SKM-1 (cell line): Measurements from ENCODE around the gene COBL.

ENCODE experiments used
- DNase-seq: peaks from one replicate; lab custom pipeline; 2025; ENCODE audit not compliant: unreplicated experiment; lab: John Stamatoyannopoulos, UW

Gene COBL

GRCh38 chr7:51081270-51081890 lies 235.2 kb downstream of the COBL start:
- DNase-seq, result no peak

GRCh38 chr7:51080622-51081269 lies 235.9 kb downstream of the COBL start:
- DNase-seq, result no peak

- no peak for DNase-seq
Measured at GRCh38 chr7:51080216-51080615, 236.4 kb downstream of the COBL start.

GRCh38 chr7:51079494-51079893 lies 237.1 kb downstream of the COBL start:
- no peak for DNase-seq

GRCh38 chr7:51078653-51079052 lies 238.0 kb downstream of the COBL start:
- DNase-seq, result no peak

- DNase-seq, result no peak
Measured at GRCh38 chr7:51077987-51078370, 238.6 kb downstream of the COBL start.

GRCh38 chr7:51077316-51077986 lies 239.2 kb downstream of the COBL start:
- no peak for DNase-seq

- no peak for DNase-seq
Measured at GRCh38 chr7:51075681-51076580, 240.7 kb downstream of the COBL start.

- DNase-seq, result no peak
Measured at GRCh38 chr7:51073171-51073570, 243.4 kb downstream of the COBL start.

- DNase-seq, result no peak
Measured at GRCh38 chr7:51072281-51072680, 244.3 kb downstream of the COBL start.

- DNase-seq, result no peak
Measured at GRCh38 chr7:51071427-51071826, 245.2 kb downstream of the COBL start.

GRCh38 chr7:51070151-51070550 lies 246.5 kb downstream of the COBL start:
- no peak for DNase-seq

GRCh38 chr7:51069411-51070083 lies 247.1 kb downstream of the COBL start:
- no peak for DNase-seq

GRCh38 chr7:51068401-51068800 lies 248.2 kb downstream of the COBL start:
- no peak for DNase-seq

GRCh38 chr7:51067757-51068156 lies 248.9 kb downstream of the COBL start:
- DNase-seq, result peak; percentile 32

GRCh38 chr7:51067258-51067657 lies 249.4 kb downstream of the COBL start:
- no peak for DNase-seq

GRCh38 chr7:51066405-51066882 lies 250.2 kb downstream of the COBL start:
- DNase-seq, result no peak

- no peak for DNase-seq
Measured at GRCh38 chr7:51065766-51066165, 250.8 kb downstream of the COBL start.

GRCh38 chr7:51064688-51065087 lies 251.9 kb downstream of the COBL start:
- DNase-seq, result no peak

GRCh38 chr7:51062222-51062987 lies 254.2 kb downstream of the COBL start:
- DNase-seq, result no peak
